Activated CD8-positive, alpha-beta memory T cell treated with anti-CD3 and anti-CD28 coated beads for 24 hours (primary cell): ENCODE measurements around the gene FAM181A.

Experiments
- DNase-seq: peaks from one replicate; pipeline ENCODE4 v3.0.0-alpha.2; 2020

The FAM181A gene

GRCh38 chr14:93905623-93906022, 21.5 kb upstream of the FAM181A start:
- DNase-seq, result no peak

- DNase-seq, result peak; percentile 77
Measured at GRCh38 chr14:93906341-93907329, 20.5 kb upstream of the FAM181A start.

- DNase-seq, result no peak
Measured at GRCh38 chr14:93909429-93910128, 17.6 kb upstream of the FAM181A start.

GRCh38 chr14:93911975-93912615, 15.0 kb upstream of the FAM181A start:
- no peak for DNase-seq

GRCh38 chr14:93912782-93913181, 14.4 kb upstream of the FAM181A start:
- DNase-seq, result no peak

GRCh38 chr14:93914278-93914677, 12.9 kb upstream of the FAM181A start:
- no peak for DNase-seq

GRCh38 chr14:93915070-93915705, 12.0 kb upstream of the FAM181A start:
- no peak for DNase-seq

GRCh38 chr14:93915800-93916199, 11.3 kb upstream of the FAM181A start:
- DNase-seq, result no peak

- DNase-seq, result no peak
Measured at GRCh38 chr14:93916498-93916897, 10.6 kb upstream of the FAM181A start.

- no peak for DNase-seq
Measured at GRCh38 chr14:93917141-93917540, 10.0 kb upstream of the FAM181A start.

GRCh38 chr14:93921001-93921806, 5.9 kb upstream of the FAM181A start:
- DNase-seq, result no peak

GRCh38 chr14:93923626-93924025, 3.5 kb upstream of the FAM181A start:
- DNase-seq, result no peak

GRCh38 chr14:93924592-93925355, 2.4 kb upstream of the FAM181A start:
- DNase-seq, result no peak

- no peak for DNase-seq
Measured at GRCh38 chr14:93925374-93925895, 1.7 kb upstream of the FAM181A start.

- no peak for DNase-seq
Measured at GRCh38 chr14:93926245-93926872, 785 bp upstream of the FAM181A start.

GRCh38 chr14:93927800-93928145, 629 bp downstream of the FAM181A start:
- DNase-seq, result no peak

- no peak for DNase-seq
Measured at GRCh38 chr14:93928184-93929047, 1.3 kb downstream of the FAM181A start.

- no peak for DNase-seq
Measured at GRCh38 chr14:93929048-93929535, 1.9 kb downstream of the FAM181A start.

- no peak for DNase-seq
Measured at GRCh38 chr14:93929657-93930056, 2.5 kb downstream of the FAM181A start.
